H1 (cell line): Measurements from ENCODE around the gene GPATCH11. TPM values are rescaled to one million over a fixed set of nuclear protein-coding genes. Genes with fewer than 3 reads are reported as not detected.

Experiments
- CTCF ChIA-PET: fragments of 300-600 bp; sonication (Branson Sonifier 250); formaldehyde crosslinking; loops from one replicate; lab custom pipeline; 2021; ENCODE audit not compliant: partially characterized antibody; lab: Charles Lee
- POLR2A ChIA-PET: fragments of 300-600 bp; sonication (Branson Sonifier 250); formaldehyde crosslinking; loops from one replicate; lab custom pipeline; 2021; ENCODE audit warnings: inconsistent platforms; ENCODE audit not compliant: partially characterized antibody; lab: Charles Lee
- DNase-seq, 2 experiments: peaks; one replicate each; pipeline versions ENCODE4 v3.0.0 to v3.0.0-alpha.2; 2010 to 2022; ENCODE audit warnings: low spot score in 2 of 2, low read depth in 1 of 2, mixed read lengths in 1 of 2
- FAIRE-seq: peaks from 2 replicates; lab custom pipeline; 2011; peaks lifted over from hg19 to GRCh38; lab: Jason Lieb, UNC
- H2AFZ ChIP-seq: 2 replicates; pipeline ENCODE4 v1.8.1; 2012; ENCODE audit warnings: low read length, inconsistent platforms
- H2AK5ac ChIP-seq: 2 replicates; pipeline ENCODE4 v1.6.1; 2013; ENCODE audit warnings: low read depth, low read length
- H2BK120ac ChIP-seq: replicated peaks from 2 replicates; pipeline ENCODE3; 2013; ENCODE audit warnings: low read depth, low read length, inconsistent platforms
- H2BK12ac ChIP-seq: 2 replicates; pipeline ENCODE4 v1.6.1; 2013; ENCODE audit warnings: low read depth, low read length
- H2BK15ac ChIP-seq: 2 replicates; pipeline ENCODE4 v1.6.1; 2013; ENCODE audit warnings: low read length
- H2BK20ac ChIP-seq: 2 replicates; pipeline ENCODE4 v1.6.1; 2013; ENCODE audit warnings: low read length
- H2BK5ac ChIP-seq: 2 replicates; pipeline ENCODE4 v1.6.1; 2013; ENCODE audit warnings: low read depth, low read length
- H3K14ac ChIP-seq: 2 replicates; pipeline ENCODE4 v1.6.1; 2013; ENCODE audit warnings: inconsistent platforms; ENCODE audit not compliant: insufficient read length
- H3K18ac ChIP-seq: 2 replicates; pipeline ENCODE4 v1.6.1; 2013; ENCODE audit warnings: low read length; ENCODE audit errors: extremely low read depth
- H3K23ac ChIP-seq: 2 replicates; pipeline ENCODE4 v1.6.1; 2013; ENCODE audit warnings: inconsistent platforms; ENCODE audit not compliant: insufficient read length
- H3K23me2 ChIP-seq: 2 replicates; pipeline ENCODE4 v1.6.1; 2013; ENCODE audit warnings: low read depth, low read length
- H3K27ac ChIP-seq: 2 replicates; pipeline ENCODE4 v1.6.1; 2011; ENCODE audit warnings: low read depth, low read length, inconsistent platforms
- H3K27me3 ChIP-seq, 4 experiments: replicated peaks in 1 of 4; 1 replicate in 1 of 4; 2 replicates in 3 of 4; pipeline versions ENCODE4 v1.6.1 to v1.8.1; 2011 to 2013; ENCODE audit warnings: low read length in 3 of 4, mild to moderate bottlenecking in 3 of 4, inconsistent platforms in 2 of 4, mixed read lengths in 2 of 4, moderate library complexity in 1 of 4; ENCODE audit not compliant: control insufficient read depth in 3 of 4, insufficient read depth in 3 of 4; ENCODE audit errors: extremely low read depth in 1 of 4
- H3K36me3 ChIP-seq, 4 experiments: 2 replicates each; pipeline versions ENCODE4 v1.6.1 to v1.8.1; 2011 to 2013; ENCODE audit warnings: mild to moderate bottlenecking in 4 of 4, low read length in 3 of 4, moderate library complexity in 2 of 4, control low read depth in 1 of 4, inconsistent platforms in 1 of 4; ENCODE audit not compliant: insufficient read depth in 4 of 4, control insufficient read depth in 2 of 4
- H3K4ac ChIP-seq: replicated peaks from 2 replicates; pipeline ENCODE3; 2013; ENCODE audit warnings: low read length, low read depth, mixed read lengths, inconsistent platforms; ENCODE audit not compliant: insufficient read length
- H3K4me1 ChIP-seq, 4 experiments: replicated peaks in 1 of 4; 1 replicate in 1 of 4; 2 replicates in 3 of 4; pipeline versions ENCODE4 v1.6.1 to v1.8.1; 2011 to 2013; ENCODE audit warnings: low read length in 3 of 4, inconsistent platforms in 2 of 4, mixed read lengths in 1 of 4; ENCODE audit not compliant: insufficient read depth in 4 of 4, control insufficient read depth in 3 of 4
- H3K4me2 ChIP-seq, 2 experiments: 2 replicates each; pipeline versions ENCODE4 v1.6.1 to v1.8.1; 2011 to 2013; ENCODE audit warnings: low read depth in 2 of 2, low read length in 2 of 2, control low read depth in 1 of 2, inconsistent platforms in 1 of 2, mild to moderate bottlenecking in 1 of 2; ENCODE audit not compliant: insufficient read depth in 1 of 2
- H3K4me3 ChIP-seq, 4 experiments: fragments of 200-600, 300-600 bp in 1 of 4; sonication (generic), shearing (Covaris generic), sonication (Bioruptor Twin) in 1 of 4; 2 replicates each; pipeline versions ENCODE4 v1.5.1 to v1.8.1; 2011 to 2016; ENCODE audit warnings: low read length in 4 of 4, low read depth in 3 of 4, control low read depth in 2 of 4, inconsistent platforms in 2 of 4, mild to moderate bottlenecking in 2 of 4, mixed read lengths in 1 of 4, moderate library complexity in 1 of 4; ENCODE audit not compliant: insufficient read depth in 2 of 4; ENCODE audit errors: extremely low read depth in 1 of 4
- H3K56ac ChIP-seq: replicated peaks from 2 replicates; pipeline ENCODE3; 2013; ENCODE audit warnings: low read depth, mild to moderate bottlenecking, mixed read lengths, low read length, inconsistent platforms; ENCODE audit not compliant: insufficient read length
- H3K79me1 ChIP-seq: 2 replicates; pipeline ENCODE4 v1.6.1; 2013; ENCODE audit warnings: low read depth, low read length, control low read depth
- H3K79me2 ChIP-seq, 2 experiments: 2 replicates each; pipeline versions ENCODE4 v1.6.1 to v1.8.1; 2012 to 2013; ENCODE audit warnings: low read length in 2 of 2, mild to moderate bottlenecking in 2 of 2, inconsistent platforms in 1 of 2; ENCODE audit not compliant: insufficient read depth in 2 of 2, control insufficient read depth in 1 of 2
- H3K9ac ChIP-seq, 4 experiments: replicated peaks in 1 of 4; 1 replicate in 1 of 4; 2 replicates in 3 of 4; pipeline versions ENCODE4 v1.6.1 to v1.8.1; 2011 to 2013; ENCODE audit warnings: low read depth in 3 of 4, low read length in 3 of 4, control low read depth in 2 of 4, mild to moderate bottlenecking in 2 of 4, moderate library complexity in 2 of 4, inconsistent platforms in 1 of 4; ENCODE audit errors: extremely low read depth in 1 of 4
- H3K9me3 ChIP-seq, 2 experiments: 2 replicates each; pipeline versions ENCODE4 v1.6.1 to v1.8.1; 2012 to 2013; ENCODE audit warnings: mild to moderate bottlenecking in 2 of 2, moderate library complexity in 2 of 2, control low read depth in 1 of 2, inconsistent platforms in 1 of 2, low read depth in 1 of 2, low read length in 1 of 2, mixed read lengths in 1 of 2; ENCODE audit not compliant: insufficient read depth in 2 of 2
- H4K20me1 ChIP-seq, 2 experiments: replicated peaks in 1 of 2; 2 replicates each; pipeline versions ENCODE3 to v1.8.1; 2011 to 2013; ENCODE audit warnings: inconsistent platforms in 2 of 2, low read length in 2 of 2, mild to moderate bottlenecking in 1 of 2; ENCODE audit not compliant: insufficient read depth in 2 of 2, control insufficient read depth in 1 of 2
- H4K5ac ChIP-seq: 2 replicates; pipeline ENCODE4 v1.6.1; 2013; ENCODE audit warnings: low read length, low read depth, mixed read lengths, inconsistent platforms; ENCODE audit not compliant: insufficient read length
- H4K8ac ChIP-seq: 2 replicates; pipeline ENCODE4 v1.8.0; 2013; ENCODE audit warnings: mild to moderate bottlenecking, moderate library complexity, low read length, inconsistent platforms; ENCODE audit not compliant: insufficient read depth; ENCODE audit errors: extremely low read depth
- H4K91ac ChIP-seq: replicated peaks from 2 replicates; pipeline ENCODE3; 2013; ENCODE audit warnings: low read length, mixed read lengths, inconsistent platforms; ENCODE audit not compliant: insufficient read length
- CHD2 ChIP-seq: IDR thresholded peaks from 2 replicates; pipeline ENCODE4 v1.6.1; 2012; ENCODE audit warnings: low read length, improper control_type of control experiment
- CTBP2 ChIP-seq: IDR thresholded peaks from 2 replicates; pipeline ENCODE4 v1.7.0; 2011; ENCODE audit warnings: borderline replicate concordance, mild to moderate bottlenecking, moderate library complexity, mixed read lengths, low read length; ENCODE audit not compliant: insufficient read depth, insufficient read length
- FOSL1 ChIP-seq: IDR thresholded peaks from 2 replicates; pipeline ENCODE4 v1.6.1; 2011; ENCODE audit warnings: mild to moderate bottlenecking, low read depth, low read length, moderate library complexity; ENCODE audit not compliant: insufficient read depth
- GTF2F1 ChIP-seq: IDR thresholded peaks from 2 replicates; pipeline ENCODE4 v1.6.1; 2012; ENCODE audit warnings: low read depth, low read length, improper control_type of control experiment, borderline replicate concordance
- HDAC2 ChIP-seq, 2 experiments: fragments of 300-600 bp in 1 of 2; sonication (generic) in 1 of 2; IDR thresholded peaks; 2 replicates each; pipeline ENCODE4 v1.6.1; 2011 to 2012; ENCODE audit warnings: low read depth in 2 of 2, low read length in 2 of 2, mild to moderate bottlenecking in 2 of 2, moderate library complexity in 2 of 2, borderline replicate concordance in 1 of 2, inconsistent platforms in 1 of 2
- JUND ChIP-seq: IDR thresholded peaks from 2 replicates; pipeline ENCODE4 v1.6.1; 2011; ENCODE audit warnings: mild to moderate bottlenecking, improper control_type of control experiment, low read length
- KDM4A ChIP-seq: IDR thresholded peaks from one replicate; pipeline ENCODE4 v1.7.1; 2012; ENCODE audit warnings: low read depth, mild to moderate bottlenecking, moderate library complexity, low read length, inconsistent platforms; ENCODE audit not compliant: severe bottlenecking
- MAFK ChIP-seq: IDR thresholded peaks from 2 replicates; pipeline ENCODE4 v1.6.1; 2012; ENCODE audit warnings: low read depth, mild to moderate bottlenecking, improper control_type of control experiment, low read length
- SIN3A ChIP-seq, 2 experiments: IDR thresholded peaks in 1 of 2; conservative IDR thresholded peaks in 1 of 2; 2 replicates each; pipeline ENCODE4 v1.6.1; 2011 to 2012; ENCODE audit warnings: low read length in 2 of 2, improper control_type of control experiment in 1 of 2, low read depth in 1 of 2, mild to moderate bottlenecking in 1 of 2
- TAF7 ChIP-seq: optimal IDR thresholded peaks from 2 replicates; pipeline ENCODE3; 2011; ENCODE audit warnings: low read depth, mild to moderate bottlenecking, inconsistent platforms, low read length, moderate library complexity, borderline replicate concordance
- WGBS, 2 experiments: shearing (Covaris generic) in 1 of 2; methylation state at CpG; one replicate each; pipeline versions ENCODE4 v1.1.6 to v1.1.7; 2013 to 2015; ENCODE audit warnings: low lambda C conversion rate in 2 of 2, mixed read lengths in 2 of 2, inconsistent platforms in 1 of 2, low coverage in 1 of 2, missing lambda C conversion rate in 1 of 2; ENCODE audit not compliant: insufficient replicate concordance in 2 of 2, insufficient coverage in 1 of 2, insufficient read length in 1 of 2; ENCODE audit errors: extremely low coverage in 1 of 2, missing lambda C conversion rate in 1 of 2; 5-methylcytosine and 5-hydroxymethylcytosine counted together
- polyA plus RNA-seq, 7 experiments: library from polyadenylated mRNA; depleted of rRNA in 3 of 7; stranded (reverse) in 5 of 7; unstranded in 2 of 7; fragments of >200 nt in 5 of 7; fragments of 200-250 nt in 2 of 7; gene quantifications; 1 replicate in 5 of 7; 2 replicates in 1 of 7; 4 replicates in 1 of 7; pipeline versions ENCODE4 v1.2.1 to v1.2.3, GENCODE V29; 2011 to 2013; ENCODE audit warnings: missing spikeins in 2 of 7, mixed read lengths in 2 of 7
- total RNA-seq: library from RNA; stranded (reverse); fragmentation: NEBNext Ultra II Directional; extraction: Animal tissue kit (Norgen Biotek cat#: 25700); gene quantifications from 2 replicates; pipeline ENCODE4 v1.2.1, GENCODE V29; 2021

Gene GPATCH11
- total and polyA plus RNA-seq, 2 of the 8 experiments (the other 6 are each of a cell fraction or from before 2014, with no cell fraction given), result 0.60 to 3.4 TPM

DNA sequence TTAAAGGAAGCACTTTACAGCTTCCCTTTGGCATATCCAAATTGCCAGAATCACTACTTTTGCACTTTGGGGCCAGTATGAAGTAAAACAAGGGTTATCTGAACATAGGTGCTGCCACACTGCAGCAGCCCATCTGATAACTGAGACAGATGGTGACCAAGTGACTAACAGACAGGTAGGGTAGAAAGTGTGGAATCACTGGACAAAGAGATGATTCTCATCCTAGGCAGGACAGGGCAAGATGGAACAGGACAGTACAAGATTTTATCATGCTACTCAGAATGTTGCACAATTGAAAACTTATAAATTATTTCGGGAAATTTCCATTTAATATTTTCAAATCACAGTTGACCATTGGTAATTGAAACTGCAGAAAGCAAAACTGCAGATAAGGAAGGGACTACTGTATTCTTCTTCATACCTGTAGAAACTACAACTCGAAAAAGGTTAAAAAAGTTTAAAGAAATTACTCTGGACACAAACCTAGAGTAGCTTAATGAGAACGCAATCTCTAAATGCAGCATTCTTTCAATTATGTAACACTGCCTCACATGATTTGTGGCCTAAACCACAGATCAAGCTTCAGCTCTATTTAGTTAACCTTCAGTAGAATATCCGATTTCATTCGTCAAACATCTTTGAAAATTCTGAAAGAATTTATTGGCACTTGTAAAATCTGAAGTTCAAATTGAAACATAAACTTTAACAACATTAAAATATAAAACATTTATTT, 31.6 kb upstream of the GPATCH11 start:
- Histone ChIP-seq H2BK12ac (no peak overlapping the region), H3K27me3 (peaks cover 0 to 1% (median 0%) of the 10 kb centered on the region in 4 experiments; a peak in 1 of 7 replicates), H3K36me3 (peaks cover 0 to 20% (median 2%) of the 10 kb centered on the region in 4 experiments; a peak in 3 of 8 replicates), H3K18ac (no peak overlapping the region), H3K79me2 (no peaks in the 10 kb centered on the region), H3K79me1 (no peaks in the 10 kb centered on the region), H3K4me1 (no peaks in the 10 kb centered on the region), H2BK120ac (no peak overlapping the region), H2BK15ac (no peak overlapping the region), H4K5ac (no peak overlapping the region), H3K4me3 (no peak overlapping the region), H2AK5ac (no peak overlapping the region), H3K14ac (no peak overlapping the region), H3K56ac (no peak overlapping the region), H2BK5ac (no peak overlapping the region), H4K91ac (no peak overlapping the region), H3K23me2 (no peaks in the 10 kb centered on the region), H3K4ac (no peak overlapping the region), H2AFZ (no peak overlapping the region), H3K9ac (no peak overlapping the region), H4K8ac (no peak overlapping the region), H3K9me3 (no peaks in the 10 kb centered on the region), H4K20me1 (no peaks in the 10 kb centered on the region), H3K23ac (no peak overlapping the region), H3K4me2 (no peak overlapping the region), H2BK20ac (no peak overlapping the region), H3K27ac (no peak overlapping the region)
- DNase-seq, result no peak
- ChIA-PET CTCF (interaction anchor here (0.7 kb wide), 1 partner anchor 31 kb away, joined by 3 read pairs; no protein-coding TSS in a partner anchor), POLR2A (no interaction called here)
- TF ChIP-seq GTF2F1, result no peak
- TF ChIP-seq TAF7, result no peak
- no peak for TF ChIP-seq JUND
- no peak for TF ChIP-seq CTBP2
- no peak for TF ChIP-seq HDAC2 (IDR thresholded peaks at IDR 0.05; ENCODE audit: borderline replicate concordance in 1 of 2, low read depth in 2 of 2, low read length in 2 of 2)
- TF ChIP-seq MAFK, result no peak
- no peak for TF ChIP-seq CHD2
- TF ChIP-seq SIN3A (conservative IDR thresholded peaks at IDR 0.05 in 1 of 2, IDR thresholded peaks at IDR 0.05 in 1 of 2; ENCODE audit: low read depth in 1 of 2, low read length in 2 of 2), result no peak
- TF ChIP-seq KDM4A, result no peak
- no peak for TF ChIP-seq FOSL1
- WGBS, 2 experiments, result 92% methylated on average over 5 of the region's 5 CpGs; no CpG with 5 or more reads in 1 of the 2 experiments
- no peak for FAIRE-seq
